ENCODE results near the gene MSMO1.

The MSMO1 gene

GRCh38 chr4:165360985-165361670 is 33.7 kb downstream of the MSMO1 start:
- no peak for DNase-seq (ENCODE audit: low read depth in 3 of 3)

- no peak for DNase-seq (ENCODE audit: low read depth in 3 of 3)
These were observed 34.3 kb downstream of the MSMO1 start for GRCh38 chr4:165361810-165362209.

GRCh38 chr4:165364452-165365080 is 37.1 kb downstream of the MSMO1 start:
- no peak for DNase-seq (ENCODE audit: low read depth in 3 of 3)

- DNase-seq (ENCODE audit: low read depth in 3 of 3) = no peak
These were observed 39.6 kb downstream of the MSMO1 start for GRCh38 chr4:165367040-165367439.

- no peak for DNase-seq (ENCODE audit: low read depth in 3 of 3)
These were observed 40.6 kb downstream of the MSMO1 start for GRCh38 chr4:165368114-165368513.

GRCh38 chr4:165368567-165368966 is 41.1 kb downstream of the MSMO1 start:
- no peak for DNase-seq (ENCODE audit: low read depth in 3 of 3)

- DNase-seq (ENCODE audit: low read depth in 3 of 3) = no peak
These were observed 42.1 kb downstream of the MSMO1 start for GRCh38 chr4:165369522-165369921.

GRCh38 chr4:165370530-165370929 is 43.1 kb downstream of the MSMO1 start:
- DNase-seq (ENCODE audit: low read depth in 3 of 3) = no peak

GRCh38 chr4:165375465-165375864 is 48.0 kb downstream of the MSMO1 start:
- no peak for DNase-seq (ENCODE audit: low read depth in 3 of 3)

- no peak for DNase-seq (ENCODE audit: low read depth in 3 of 3)
These were observed 50.9 kb downstream of the MSMO1 start for GRCh38 chr4:165378398-165378744.

GRCh38 chr4:165378745-165379677 is 51.5 kb downstream of the MSMO1 start, which contains the start of gene CPE:
TSS of gene CPE (plus strand) at chr4:165379008. CDS start at chr4:165379222, 214 bp downstream.
- peak; percentile 8 to 29 (median 12) for DNase-seq (ENCODE audit: low read depth in 3 of 3)

- no peak for DNase-seq (ENCODE audit: low read depth in 3 of 3)
These were observed 52.2 kb downstream of the MSMO1 start for GRCh38 chr4:165379678-165380064.

GRCh38 chr4:165380805-165381204 is 53.3 kb downstream of the MSMO1 start:
- no peak for DNase-seq (ENCODE audit: low read depth in 3 of 3)

- DNase-seq (ENCODE audit: low read depth in 3 of 3) = no peak
These were observed 54.4 kb downstream of the MSMO1 start for GRCh38 chr4:165381821-165382373.

GRCh38 chr4:165382640-165383039 is 55.2 kb downstream of the MSMO1 start:
- DNase-seq (ENCODE audit: low read depth in 3 of 3) = no peak

- no peak for DNase-seq (ENCODE audit: low read depth in 3 of 3)
These were observed 56.2 kb downstream of the MSMO1 start for GRCh38 chr4:165383591-165384073.

GRCh38 chr4:165384186-165384585 is 56.7 kb downstream of the MSMO1 start:
- DNase-seq (ENCODE audit: low read depth in 3 of 3) = no peak

- DNase-seq (ENCODE audit: low read depth in 3 of 3) = no peak
These were observed 57.1 kb downstream of the MSMO1 start for GRCh38 chr4:165384598-165384997.

- DNase-seq (ENCODE audit: low read depth in 3 of 3) = no peak
These were observed 57.7 kb downstream of the MSMO1 start for GRCh38 chr4:165385126-165385525.

GRCh38 chr4:165386328-165386727 is 58.9 kb downstream of the MSMO1 start:
- no peak for DNase-seq (ENCODE audit: low read depth in 3 of 3)

GRCh38 chr4:165388756-165389155 is 61.3 kb downstream of the MSMO1 start:
- no peak for DNase-seq (ENCODE audit: low read depth in 3 of 3)

All from stimulated activated CD4-positive, alpha-beta T cell treated with anti-CD3 and anti-CD28 coated beads, TNF-alpha, amount 100 ng/mL, for 4 hours (primary cell).